ENCODE data around the gene MTF2. TPM values are rescaled to one million over a fixed set of nuclear protein-coding genes. Genes with fewer than 3 reads are reported as not detected.

The MTF2 gene
- total and polyA plus RNA-seq, 4 donors: 3.2 to 17.8 (median 12.6) TPM

DNA sequence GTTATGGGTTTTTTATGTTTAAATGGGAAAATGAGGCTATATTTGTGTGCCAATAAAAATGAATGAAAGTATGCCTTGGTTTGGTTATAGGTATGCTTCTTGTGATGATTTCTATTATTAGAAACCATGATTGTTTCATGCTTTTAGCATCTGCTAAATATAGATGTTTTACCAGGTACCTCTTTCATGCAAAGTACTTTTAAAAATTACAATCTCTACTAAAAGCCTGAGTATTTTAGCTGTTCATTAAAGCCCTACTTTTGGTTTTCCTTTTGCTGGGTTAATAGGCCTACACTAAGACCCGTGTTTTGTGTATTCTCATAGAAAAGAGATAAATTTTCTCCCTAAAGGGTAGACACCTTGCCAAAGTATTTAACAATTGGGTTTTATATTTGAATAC lies 32.0 kb downstream of the MTF2 start (continued):
- TF ChIP-seq, protein P1, sequence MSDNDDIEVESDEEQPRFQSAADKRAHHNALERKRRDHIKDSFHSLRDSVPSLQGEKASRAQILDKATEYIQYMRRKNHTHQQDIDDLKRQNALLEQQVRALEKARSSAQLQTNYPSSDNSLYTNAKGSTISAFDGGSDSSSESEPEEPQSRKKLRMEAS (IDR thresholded peaks at IDR 0.05): no peak
- TF ChIP-seq, protein P2, sequence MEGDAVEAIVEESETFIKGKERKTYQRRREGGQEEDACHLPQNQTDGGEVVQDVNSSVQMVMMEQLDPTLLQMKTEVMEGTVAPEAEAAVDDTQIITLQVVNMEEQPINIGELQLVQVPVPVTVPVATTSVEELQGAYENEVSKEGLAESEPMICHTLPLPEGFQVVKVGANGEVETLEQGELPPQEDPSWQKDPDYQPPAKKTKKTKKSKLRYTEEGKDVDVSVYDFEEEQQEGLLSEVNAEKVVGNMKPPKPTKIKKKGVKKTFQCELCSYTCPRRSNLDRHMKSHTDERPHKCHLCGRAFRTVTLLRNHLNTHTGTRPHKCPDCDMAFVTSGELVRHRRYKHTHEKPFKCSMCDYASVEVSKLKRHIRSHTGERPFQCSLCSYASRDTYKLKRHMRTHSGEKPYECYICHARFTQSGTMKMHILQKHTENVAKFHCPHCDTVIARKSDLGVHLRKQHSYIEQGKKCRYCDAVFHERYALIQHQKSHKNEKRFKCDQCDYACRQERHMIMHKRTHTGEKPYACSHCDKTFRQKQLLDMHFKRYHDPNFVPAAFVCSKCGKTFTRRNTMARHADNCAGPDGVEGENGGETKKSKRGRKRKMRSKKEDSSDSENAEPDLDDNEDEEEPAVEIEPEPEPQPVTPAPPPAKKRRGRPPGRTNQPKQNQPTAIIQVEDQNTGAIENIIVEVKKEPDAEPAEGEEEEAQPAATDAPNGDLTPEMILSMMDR (IDR thresholded peaks at IDR 0.05; ENCODE audit: low read depth, low read length, missing input control): no peak

DNA sequence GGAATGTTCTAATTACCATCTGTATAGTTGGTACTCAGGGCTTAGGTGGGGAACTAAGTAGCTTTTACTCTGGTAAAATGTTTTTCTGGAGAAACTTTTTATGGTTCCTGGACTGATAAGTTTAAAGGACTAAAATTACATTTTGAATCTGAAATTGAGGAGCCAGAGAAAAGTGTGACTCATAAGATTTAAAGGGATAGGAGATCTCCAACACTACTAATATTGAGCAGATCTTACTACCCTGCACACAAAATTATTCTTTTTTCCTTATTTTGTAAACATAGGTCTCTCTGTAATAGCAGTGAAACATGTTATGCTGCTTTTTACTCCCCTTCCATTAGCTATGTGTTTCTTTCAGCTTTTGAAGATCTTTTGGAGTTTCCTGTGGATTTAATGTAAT lies 32.5 kb downstream of the MTF2 start:
- Histone ChIP-seq H3K9me3 (ENCODE audit: control insufficient read depth in 4 of 4, low read length in 3 of 4) (peaks cover 0 to 4% (median 0%) of the 10 kb centered on the region in 4 donors), H3K9ac (ENCODE audit: low read depth in 1 of 2, low read length in 2 of 2) (peak overlapping the region in 1 of 2 donors; percentile 3), H3K36me3 (ENCODE audit: control insufficient read depth in 4 of 4, insufficient read depth in 3 of 4, low read depth in 1 of 4, low read length in 3 of 4) (peaks cover 2 to 12% (median 6%) of the 10 kb centered on the region in 4 donors), H3K4me3 (ENCODE audit: low read depth in 1 of 3, low read length in 3 of 3) (no peak overlapping the region), H3K27ac (ENCODE audit: low read depth in 1 of 2, low read length in 2 of 2) (no peak overlapping the region), H3K27me3 (ENCODE audit: control insufficient read depth in 4 of 4, insufficient read depth in 4 of 4, low read length in 3 of 4) (no peaks in the 10 kb centered on the region), H3K4me1 (ENCODE audit: control insufficient read depth in 4 of 4, insufficient read depth in 4 of 4, low read length in 3 of 4) (no peaks in the 10 kb centered on the region)
- DNase-seq (ENCODE audit: low spot score): no peak
- TF ChIP-seq, protein P2 (IDR thresholded peaks at IDR 0.05; ENCODE audit: low read depth, low read length, missing input control): no peak
- TF ChIP-seq SP1 (IDR thresholded peaks at IDR 0.05): no peak
- no peak for TF ChIP-seq EGR1 (IDR thresholded peaks at IDR 0.05; ENCODE audit: low read depth in 2 of 2)
- TF ChIP-seq YY1 (IDR thresholded peaks at IDR 0.05): no peak
- TF ChIP-seq, protein P3, sequence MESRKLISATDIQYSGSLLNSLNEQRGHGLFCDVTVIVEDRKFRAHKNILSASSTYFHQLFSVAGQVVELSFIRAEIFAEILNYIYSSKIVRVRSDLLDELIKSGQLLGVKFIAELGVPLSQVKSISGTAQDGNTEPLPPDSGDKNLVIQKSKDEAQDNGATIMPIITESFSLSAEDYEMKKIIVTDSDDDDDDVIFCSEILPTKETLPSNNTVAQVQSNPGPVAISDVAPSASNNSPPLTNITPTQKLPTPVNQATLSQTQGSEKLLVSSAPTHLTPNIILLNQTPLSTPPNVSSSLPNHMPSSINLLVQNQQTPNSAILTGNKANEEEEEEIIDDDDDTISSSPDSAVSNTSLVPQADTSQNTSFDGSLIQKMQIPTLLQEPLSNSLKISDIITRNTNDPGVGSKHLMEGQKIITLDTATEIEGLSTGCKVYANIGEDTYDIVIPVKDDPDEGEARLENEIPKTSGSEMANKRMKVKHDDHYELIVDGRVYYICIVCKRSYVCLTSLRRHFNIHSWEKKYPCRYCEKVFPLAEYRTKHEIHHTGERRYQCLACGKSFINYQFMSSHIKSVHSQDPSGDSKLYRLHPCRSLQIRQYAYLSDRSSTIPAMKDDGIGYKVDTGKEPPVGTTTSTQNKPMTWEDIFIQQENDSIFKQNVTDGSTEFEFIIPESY (IDR thresholded peaks at IDR 0.05): no peak
- TF ChIP-seq TAF1 (conservative IDR thresholded peaks at IDR 0.05): no peak
- TF ChIP-seq HNF4G (IDR thresholded peaks at IDR 0.05): no peak
- no peak for TF ChIP-seq RAD21 (IDR thresholded peaks at IDR 0.05)
- TF ChIP-seq HNF4A (conservative IDR thresholded peaks at IDR 0.05): no peak

DNA sequence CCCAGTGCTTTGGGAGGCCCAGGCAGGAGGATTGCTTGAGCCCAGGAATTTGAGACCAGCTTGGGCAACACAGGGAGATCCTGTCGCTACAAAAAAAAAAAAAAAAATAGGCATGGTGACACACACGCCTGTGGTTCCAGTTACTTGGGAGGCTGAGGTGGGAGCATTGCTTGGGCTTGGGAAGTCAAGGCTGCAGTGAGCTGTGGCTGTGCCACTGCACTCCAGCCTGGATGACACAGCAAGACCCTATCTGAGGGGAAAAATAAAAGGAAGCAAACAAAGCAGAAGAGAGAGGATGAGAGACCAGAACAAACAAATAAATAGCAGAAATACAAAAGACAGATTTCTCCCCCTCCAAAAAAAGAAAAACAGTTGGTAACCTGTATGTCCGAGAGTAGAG lies 34.0 kb downstream of the MTF2 start:
- Histone ChIP-seq H3K36me3 (ENCODE audit: control insufficient read depth in 4 of 4, insufficient read depth in 3 of 4, low read depth in 1 of 4, low read length in 3 of 4) (peaks cover 2 to 14% (median 7%) of the 10 kb centered on the region in 4 donors), H3K27me3 (ENCODE audit: control insufficient read depth in 4 of 4, insufficient read depth in 4 of 4, low read length in 3 of 4) (no peaks in the 10 kb centered on the region), H3K9me3 (ENCODE audit: control insufficient read depth in 4 of 4, low read length in 3 of 4) (no peaks in the 10 kb centered on the region), H3K4me1 (ENCODE audit: control insufficient read depth in 4 of 4, insufficient read depth in 4 of 4, low read length in 3 of 4) (no peaks in the 10 kb centered on the region), H3K27ac (ENCODE audit: low read depth in 1 of 2, low read length in 2 of 2) (no peak overlapping the region), H3K9ac (ENCODE audit: low read depth in 1 of 2, low read length in 2 of 2) (no peak overlapping the region), H3K4me3 (ENCODE audit: low read depth in 1 of 3, low read length in 3 of 3) (no peak overlapping the region)
- TF ChIP-seq JUND (IDR thresholded peaks at IDR 0.05) (no peak), FOXA1 (IDR thresholded peaks at IDR 0.05) (no peak)
- no peak for DNase-seq (ENCODE audit: low spot score)
- WGBS: 97% methylated on average over 3 of the region's 3 CpGs

Data from liver (tissue), 9 donors.